Thoracic aorta (tissue), 2 donors: Measurements from ENCODE around the gene PTPN4. TPM values are rescaled to one million over a fixed set of nuclear protein-coding genes. Genes with fewer than 3 reads are reported as not detected.

Source experiments
- ATAC-seq: fragments of 150-250 bp; one replicate; pipeline ENCODE4 v1.8.0; 2017; ENCODE audit warnings: low read depth; ENCODE audit not compliant: insufficient number of reproducible peaks, low FRiP score
- DNase-seq: peaks from one replicate; pipeline ENCODE4 v3.0.0-alpha.2; 2020; ENCODE audit warnings: low spot score
- H3K27ac ChIP-seq, 2 donors: fragments of 200-600 bp; sonication (generic); 1 replicate in 1 of 2; 2 replicates in 1 of 2; pipeline ENCODE4 v1.5.1; 2016; ENCODE audit warnings: mild to moderate bottlenecking in 2 of 2, moderate library complexity in 2 of 2
- H3K27me3 ChIP-seq: fragments of 200-600 bp; sonication (generic); replicated peaks from 2 replicates; pipeline ENCODE4 v1.6.0; 2016; ENCODE audit warnings: mild to moderate bottlenecking; ENCODE audit not compliant: insufficient read depth
- H3K36me3 ChIP-seq: fragments of 200-600 bp; sonication (generic); one replicate; pipeline ENCODE4 v1.5.1; 2016
- H3K4me1 ChIP-seq, 2 donors: fragments of 200-600 bp; sonication (generic); 1 replicate in 1 of 2; 2 replicates in 1 of 2; pipeline versions ENCODE4 v1.5.1 to v1.6.0; 2016; ENCODE audit warnings: low read depth in 2 of 2, mild to moderate bottlenecking in 1 of 2; ENCODE audit not compliant: control insufficient read depth in 1 of 2
- H3K4me3 ChIP-seq: fragments of 200-600 bp; sonication (generic); 2 replicates; pipeline ENCODE4 v1.5.1; 2016; ENCODE audit warnings: mild to moderate bottlenecking
- H3K9me3 ChIP-seq: fragments of 200-600 bp; sonication (generic); 2 replicates; pipeline ENCODE4 v1.5.1; 2016
- CTCF ChIP-seq: fragments of 200-600 bp; sonication (generic); IDR thresholded peaks from one replicate; pipeline ENCODE4 v1.5.1; 2019; ENCODE audit warnings: antibody characterized with exemption
- total RNA-seq, 2 donors: library from RNA; depleted of rRNA; stranded (reverse); fragments of >200 nt; gene quantifications; one replicate each; pipeline versions ENCODE4 v1.1.0 to v1.2.3, GENCODE V29; 2016

The PTPN4 gene
- total RNA-seq, 2 donors from 2014 or later = 18.5 to 43.3 TPM

- ATAC-seq (no peak), DNase-seq (no peak)
- Histone ChIP-seq H3K27me3 (no peaks in the 10 kb centered on the region), H3K27ac (no peak overlapping the region), H3K9me3 (no peaks in the 10 kb centered on the region), H3K4me1 (no peaks in the 10 kb centered on the region), H3K36me3 (no peaks in the 10 kb centered on the region), H3K4me3 (no peak overlapping the region)
- TF ChIP-seq CTCF = no peak
Measured at GRCh38 chr2:119934319-119934718, 174.6 kb downstream of the PTPN4 start.

GRCh38 chr2:119937680-119938079 lies 178.0 kb downstream of the PTPN4 start:
- H3K27ac ChIP-seq = no peak overlapping the region
- no peak for TF ChIP-seq CTCF
- H3K9me3 ChIP-seq = no peaks in the 10 kb centered on the region
- H3K27me3 ChIP-seq = no peaks in the 10 kb centered on the region
- H3K4me1 ChIP-seq = no peaks in the 10 kb centered on the region
- no peak overlapping the region for H3K4me3 ChIP-seq
- no peak for DNase-seq
- no peaks in the 10 kb centered on the region for H3K36me3 ChIP-seq
- no peak for ATAC-seq

GRCh38 chr2:119939915-119940314 lies 180.2 kb downstream of the PTPN4 start:
- Histone ChIP-seq H3K36me3 (no peaks in the 10 kb centered on the region), H3K4me3 (no peak overlapping the region), H3K9me3 (no peaks in the 10 kb centered on the region), H3K27ac (no peak overlapping the region), H3K27me3 (no peaks in the 10 kb centered on the region), H3K4me1 (no peaks in the 10 kb centered on the region)
- DNase-seq = no peak
- no peak for TF ChIP-seq CTCF
- ATAC-seq = no peak

GRCh38 chr2:119940856-119941255 lies 181.1 kb downstream of the PTPN4 start:
- ATAC-seq = no peak
- Histone ChIP-seq H3K27ac (no peak overlapping the region), H3K27me3 (no peaks in the 10 kb centered on the region), H3K4me1 (no peaks in the 10 kb centered on the region), H3K36me3 (no peaks in the 10 kb centered on the region), H3K4me3 (no peak overlapping the region), H3K9me3 (no peaks in the 10 kb centered on the region)
- TF ChIP-seq CTCF = no peak
- no peak for DNase-seq

- ATAC-seq (no peak), DNase-seq (no peak)
- no peaks in the 10 kb centered on the region for H3K27me3 ChIP-seq
- no peak overlapping the region for H3K27ac ChIP-seq
- H3K4me1 ChIP-seq = no peaks in the 10 kb centered on the region
- no peak overlapping the region for H3K4me3 ChIP-seq
- no peaks in the 10 kb centered on the region for H3K36me3 ChIP-seq
- no peak for TF ChIP-seq CTCF
- H3K9me3 ChIP-seq = no peaks in the 10 kb centered on the region
Measured at GRCh38 chr2:119941388-119941787, 181.7 kb downstream of the PTPN4 start.
